HCT116 (cell line): ENCODE results near the gene SLC35A4. TPM values are rescaled to one million over a fixed set of nuclear protein-coding genes. Genes with fewer than 3 reads are reported as not detected.

Experiments
- ATAC-seq: fragments of 200-7000 bp; cut with Tn5 transposase; 2 replicates; pipeline ENCODE4 v1.9.1; 2020; ENCODE audit warnings: mild to moderate bottlenecking, moderate library complexity
- BruUV-seq: library from RNA; stranded (reverse); fragments of 400-500 nt; replicated peaks from 2 replicates; lab custom pipeline; 2021; lab: Mats Ljungman, UMichigan
- CTCF ChIA-PET: fragments of 300-600 bp; sonication (Branson Sonifier 250); formaldehyde crosslinking; loops from one replicate; lab custom pipeline; 2021; ENCODE audit warnings: antibody characterized with exemption; lab: Charles Lee
- POLR2A ChIA-PET: fragments of 300-600, 350-600 bp; sonication (Branson Sonifier 250); formaldehyde crosslinking; loops from one replicate; lab custom pipeline; 2021; ENCODE audit warnings: antibody characterized with exemption; lab: Charles Lee
- RAD21 ChIA-PET, 2 experiments: fragments of 300-600 bp; sonication (Branson Sonifier 250); formaldehyde crosslinking; loops; one replicate each; lab custom pipeline; 2023; ENCODE audit warnings: low total read pairs in 2 of 2; ENCODE audit not compliant: uncharacterized antibody in 2 of 2, unreplicated experiment in 2 of 2, low non-redundant PET in 1 of 2; lab: Charles Lee
- DNase-seq: peaks from one replicate; pipeline ENCODE4 v3.0.0-alpha.2; 2010; ENCODE audit warnings: low read depth, low spot score
- H2AFZ ChIP-seq: fragments of 200-600 bp; shearing (Covaris generic), sonication (generic); 2 replicates; pipeline ENCODE4 v1.6.1; 2017; ENCODE audit warnings: low read depth, mixed run types, mixed read lengths, antibody characterized with exemption, low read length; ENCODE audit not compliant: poor library complexity, severe bottlenecking
- H3K27ac ChIP-seq: 2 replicates; pipeline ENCODE4 v1.5.1; 2012; ENCODE audit warnings: low read depth, low read length
- H3K27me3 ChIP-seq: fragments of 200-600 bp; sonication (generic); 2 replicates; pipeline ENCODE4 v1.6.1; 2016; ENCODE audit warnings: mixed run types, low read length, mixed read lengths; ENCODE audit not compliant: insufficient read depth
- H3K36me3 ChIP-seq, 2 experiments: fragments of 200-500 bp in 1 of 2; fragments of 200-600 bp in 1 of 2; sonication (Bioruptor generic) in 1 of 2; sonication (generic) in 1 of 2; 2 replicates each; pipeline versions ENCODE4 v1.5.1 to v1.6.1; 2014 to 2016; ENCODE audit warnings: low read length in 2 of 2, inconsistent platforms in 1 of 2, mixed read lengths in 1 of 2, mixed run types in 1 of 2; ENCODE audit not compliant: insufficient read depth in 2 of 2, control insufficient read depth in 1 of 2
- H3K4me1 ChIP-seq, 2 experiments: fragments of 200-600 bp in 1 of 2; sonication (generic) in 1 of 2; 2 replicates each; pipeline versions ENCODE4 v1.5.1 to v1.6.1; 2012 to 2017; ENCODE audit warnings: low read length in 2 of 2, inconsistent platforms in 1 of 2, mild to moderate bottlenecking in 1 of 2, mixed read lengths in 1 of 2, mixed run types in 1 of 2, moderate library complexity in 1 of 2; ENCODE audit not compliant: insufficient read depth in 2 of 2, control insufficient read depth in 1 of 2
- H3K4me2 ChIP-seq: fragments of 200-600 bp; sonication (generic); 2 replicates; pipeline ENCODE4 v1.6.1; 2017; ENCODE audit warnings: mixed run types, low read length, mixed read lengths
- H3K4me3 ChIP-seq, 2 experiments: fragments of 200-600 bp in 1 of 2; sonication (generic) in 1 of 2; replicated peaks in 1 of 2; 2 replicates each; pipeline ENCODE4 v1.5.1; 2011 to 2016; ENCODE audit warnings: low read length in 2 of 2, control low read depth in 1 of 2, low read depth in 1 of 2, mild to moderate bottlenecking in 1 of 2, mixed read lengths in 1 of 2, mixed run types in 1 of 2
- H3K79me2 ChIP-seq: fragments of 200-600 bp; sonication (generic); 2 replicates; pipeline ENCODE4 v1.6.1; 2017; ENCODE audit warnings: mild to moderate bottlenecking, mixed run types, low read length, moderate library complexity, mixed read lengths; ENCODE audit not compliant: insufficient read depth
- H3K9ac ChIP-seq: fragments of 200-600 bp; sonication (generic); 2 replicates; pipeline ENCODE4 v1.6.1; 2016; ENCODE audit warnings: low read length, mixed read lengths
- H3K9me2 ChIP-seq: fragments of 200-600 bp; sonication (generic), shearing (Covaris generic); 2 replicates; pipeline ENCODE4 v1.6.1; 2017; ENCODE audit warnings: mixed run types, mild to moderate bottlenecking, moderate library complexity; ENCODE audit not compliant: insufficient read depth
- H3K9me3 ChIP-seq, 2 experiments: fragments of 200-500 bp in 1 of 2; fragments of 200-600 bp in 1 of 2; sonication (Bioruptor generic) in 1 of 2; sonication (generic) in 1 of 2; 2 replicates each; pipeline ENCODE4 v1.6.1; 2014 to 2017; ENCODE audit warnings: low read length in 2 of 2, mixed read lengths in 2 of 2, inconsistent platforms in 1 of 2, low read depth in 1 of 2, mild to moderate bottlenecking in 1 of 2, mixed run types in 1 of 2, moderate library complexity in 1 of 2; ENCODE audit not compliant: control insufficient read depth in 1 of 2, insufficient read depth in 1 of 2
- H4K20me1 ChIP-seq: fragments of 200-600 bp; sonication (generic), shearing (Covaris generic); 2 replicates; pipeline ENCODE4 v1.6.1; 2017; ENCODE audit warnings: mixed run types, mild to moderate bottlenecking, moderate library complexity; ENCODE audit not compliant: insufficient read depth
- ELF1 ChIP-seq: IDR thresholded peaks from 2 replicates; pipeline ENCODE4 v1.6.1; 2012; ENCODE audit warnings: low read depth, borderline replicate concordance
- ZFX ChIP-seq: fragments of 450-650 bp; IDR thresholded peaks from 2 replicates; pipeline ENCODE4 v1.6.1; 2017
- intact Hi-C: fragments of 100-400 bp; cut with micrococcal nuclease; formaldehyde crosslinking; loops from 2 replicates; pipeline ENCODE4 v1.10.0; 2022
- total RNA-seq: library from RNA; stranded (reverse); gene quantifications from one replicate; pipeline ENCODE4 v1.2.1, GENCODE V29; 2021; ENCODE audit not compliant: unreplicated experiment

The SLC35A4 gene
- total RNA-seq, 1 experiment from 2014 or later, result 37.5 TPM

DNA sequence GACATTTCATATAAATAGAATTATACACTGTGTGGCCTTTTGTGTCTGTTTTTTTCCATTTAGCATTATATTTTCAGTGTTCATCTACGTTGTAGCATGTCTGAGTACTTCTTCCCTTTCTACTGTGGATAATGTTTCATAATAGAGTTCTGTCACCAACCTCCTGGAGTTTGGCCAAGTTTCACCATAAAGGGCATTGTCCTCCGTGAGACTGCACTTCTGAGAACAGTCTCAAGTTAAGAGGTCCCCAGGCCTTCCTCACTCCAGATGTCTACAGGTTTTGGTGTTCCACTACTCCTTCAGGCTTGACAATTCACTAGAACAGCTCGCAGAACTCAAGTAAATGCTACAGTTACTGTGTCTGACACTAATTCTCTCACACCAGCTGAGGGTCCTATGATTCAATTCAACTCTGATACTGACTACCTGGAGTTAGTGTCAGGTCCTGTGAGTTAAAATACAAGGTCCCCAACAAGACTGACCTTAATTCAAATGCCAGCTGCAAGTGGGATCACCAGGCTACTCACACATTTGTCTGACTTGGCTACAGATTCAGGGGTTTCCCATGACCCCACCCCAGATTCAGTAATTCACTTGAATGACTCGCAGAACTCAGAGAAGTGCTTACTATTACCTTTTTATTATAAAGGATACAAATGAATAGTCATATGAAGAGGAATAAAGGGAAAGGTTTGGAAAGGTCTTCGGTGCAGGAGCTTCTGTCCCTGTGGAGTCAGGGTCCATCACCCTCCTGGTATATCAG lies 31.1 kb downstream of the SLC35A4 start:
- RAD21 ChIA-PET, result no interaction called here
- Histone ChIP-seq H2AFZ (no peak overlapping the region), H3K9me2 (no peaks in the 10 kb centered on the region), H3K4me3 (no peak overlapping the region), H3K36me3 (no peaks in the 10 kb centered on the region)
- no peak for TF ChIP-seq ELF1
- TF ChIP-seq, all 23 proteins: peak for 0
- H3K79me2 ChIP-seq, result no peaks in the 10 kb centered on the region
- H3K27me3 ChIP-seq, result no peaks in the 10 kb centered on the region
- no peak overlapping the region for H3K9ac ChIP-seq
- H3K27ac ChIP-seq, result no peak overlapping the region
- H3K4me1 ChIP-seq, result no peaks in the 10 kb centered on the region; a peak in 1 of 4 replicates
- ChIA-PET CTCF (no interaction called here), POLR2A (no interaction called here)
- no peak overlapping the region for H3K4me2 ChIP-seq
- intact Hi-C loops, result no loop called here
- H3K9me3 ChIP-seq, result no peaks in the 10 kb centered on the region
- DNase-seq (no peak), ATAC-seq (no peak)
- H4K20me1 ChIP-seq, result no peaks in the 10 kb centered on the region
- BruUV-seq, result no TSS peak

DNA sequence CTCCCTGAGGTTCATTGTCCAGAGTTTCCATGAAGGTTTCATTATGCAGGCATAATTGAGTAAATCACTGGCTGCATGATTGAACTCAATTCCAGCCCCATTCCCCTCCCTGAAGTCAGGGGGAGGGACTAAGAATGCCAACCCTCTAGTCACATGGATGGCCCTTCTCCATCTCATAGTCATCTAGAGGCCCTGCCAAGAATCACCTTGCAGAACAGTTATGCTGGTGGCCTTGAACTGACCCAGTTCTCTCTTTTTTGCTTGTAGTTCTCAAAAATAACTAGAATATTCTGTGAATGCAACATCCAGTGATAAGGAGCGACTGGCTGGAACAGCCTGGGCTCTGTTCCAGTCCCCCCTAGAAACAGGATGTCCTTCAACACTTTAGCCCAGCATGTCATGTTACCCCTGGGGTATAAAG lies 31.7 kb downstream of the SLC35A4 start:
- ChIA-PET POLR2A (no interaction called here), RAD21 (no interaction called here), CTCF (no interaction called here)
- DNase-seq (no peak), ATAC-seq (no peak)
- H3K27me3 ChIP-seq, result no peaks in the 10 kb centered on the region
- no peaks in the 10 kb centered on the region for H3K36me3 ChIP-seq
- BruUV-seq, result no TSS peak
- H4K20me1 ChIP-seq, result no peaks in the 10 kb centered on the region
- no peaks in the 10 kb centered on the region; a peak in 1 of 4 replicates for H3K4me1 ChIP-seq
- H3K9me3 ChIP-seq, result no peaks in the 10 kb centered on the region
- H3K9ac ChIP-seq, result no peak overlapping the region
- H3K4me3 ChIP-seq, result no peak overlapping the region
- intact Hi-C loops, result no loop called here
- H3K27ac ChIP-seq, result no peak overlapping the region
- H3K4me2 ChIP-seq, result no peak overlapping the region
- H2AFZ ChIP-seq, result no peak overlapping the region
- H3K79me2 ChIP-seq, result no peaks in the 10 kb centered on the region
- TF ChIP-seq ZFX, result no peak
- H3K9me2 ChIP-seq, result no peaks in the 10 kb centered on the region
